ENCODE data around the gene TMEM61.

- TF ChIP-seq POLR2A (IDR thresholded peaks at IDR 0.05): no peak
- no peak for TF ChIP-seq CTCF (IDR thresholded peaks at IDR 0.05)
- TF ChIP-seq EP300 (IDR thresholded peaks at IDR 0.05): no peak
- TF ChIP-seq POLR2AphosphoS5 (IDR thresholded peaks at IDR 0.05): no peak
These were observed 40.4 kb upstream of the TMEM61 start for GRCh38 chr1:54940042-54940441.
